Left lobe of liver (tissue), 2 donors: ENCODE results near the gene TTLL4. TPM values are rescaled to one million over a fixed set of nuclear protein-coding genes. Genes with fewer than 3 reads are reported as not detected.

ENCODE experiments used
- ATAC-seq: fragments of 200-7000 bp; cut with Tn5 transposase; one replicate; pipeline ENCODE4 v1.9.1; 2020; ENCODE audit warnings: mild to moderate bottlenecking, moderate library complexity
- DNase-seq: peaks from one replicate; pipeline ENCODE4 v3.0.0-alpha.2; 2020; ENCODE audit warnings: low spot score
- total RNA-seq: library from RNA; stranded (reverse); gene quantifications from one replicate; pipeline ENCODE4 v1.2.1, GENCODE V29; 2021
- donor health status: DM: no; HTN: no; CAD: no; lungs with moderate emphysema.
- donor health status: DM: no; HTN: yes; CAD: no.

Gene TTLL4
- total RNA-seq, 1 donor from 2014 or later = 7.4 TPM

DNA sequence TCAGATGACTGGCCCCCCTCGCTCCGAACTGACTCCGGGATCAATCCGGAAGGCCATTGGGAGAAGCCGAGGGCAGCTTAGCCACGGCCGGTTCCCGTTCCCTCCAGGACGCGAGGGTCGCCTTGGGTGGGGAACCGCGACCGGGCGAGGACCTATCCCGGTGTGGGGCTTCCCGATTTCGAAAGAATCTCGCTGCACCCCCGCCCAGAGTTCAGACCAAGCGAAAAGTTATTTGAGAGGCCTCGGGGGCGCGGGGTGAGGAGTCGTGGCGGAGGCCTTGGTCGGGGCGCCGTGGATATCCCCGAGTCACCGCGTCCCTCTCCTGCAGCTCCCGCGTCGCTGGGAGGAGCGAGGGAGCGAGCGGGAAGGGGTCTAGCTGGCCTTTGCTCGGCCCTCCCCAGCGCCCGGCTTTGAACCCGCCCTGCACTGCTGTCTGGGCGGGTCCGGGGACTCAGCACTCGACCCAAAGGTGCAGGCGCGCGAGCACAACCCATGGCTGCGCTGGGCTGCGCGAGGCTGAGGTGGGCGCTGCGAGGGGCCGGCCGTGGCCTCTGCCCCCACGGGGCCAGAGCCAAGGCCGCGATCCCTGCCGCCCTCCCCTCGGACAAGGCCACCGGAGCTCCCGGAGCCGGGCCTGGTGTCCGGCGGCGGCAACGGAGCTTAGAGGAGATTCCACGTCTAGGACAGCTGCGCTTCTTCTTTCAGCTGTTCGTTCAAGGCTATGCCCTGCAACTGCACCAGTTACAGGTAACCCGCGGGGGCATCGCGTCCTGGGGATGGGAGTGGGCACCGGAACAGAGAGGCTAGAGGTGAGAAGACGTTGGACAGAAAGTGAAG is 71.3 kb downstream of the TTLL4 start, which contains the start of gene CYP27A1:
TSS of gene CYP27A1 (plus strand) at position 457 of the 837 bp plus-strand sequence. CDS start at position 493, 36 bp downstream.
- peak; percentile 93 for ATAC-seq
- DNase-seq = peak; percentile 90

DNA sequence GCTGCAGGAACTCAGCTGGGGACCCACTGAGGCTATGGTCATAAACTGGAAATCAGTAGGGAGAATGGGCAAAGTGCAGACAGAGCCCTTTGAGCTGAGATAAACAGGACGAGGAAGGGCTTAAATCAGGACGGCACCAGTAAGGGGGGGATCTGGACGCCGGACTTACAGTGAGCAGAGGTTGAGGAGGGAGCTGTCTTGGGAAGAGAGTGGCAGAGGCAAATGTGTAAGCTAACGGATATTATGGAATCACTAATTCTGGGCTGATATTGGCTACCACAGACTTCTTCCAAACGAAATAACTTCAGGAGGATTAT is 71.9 kb downstream of the TTLL4 start:
- DNase-seq (no peak), ATAC-seq (peak; percentile 65)

GRCh38 chr2:218783688-218784087 is 73.1 kb downstream of the TTLL4 start:
- DNase-seq = no peak
- no peak for ATAC-seq

DNA sequence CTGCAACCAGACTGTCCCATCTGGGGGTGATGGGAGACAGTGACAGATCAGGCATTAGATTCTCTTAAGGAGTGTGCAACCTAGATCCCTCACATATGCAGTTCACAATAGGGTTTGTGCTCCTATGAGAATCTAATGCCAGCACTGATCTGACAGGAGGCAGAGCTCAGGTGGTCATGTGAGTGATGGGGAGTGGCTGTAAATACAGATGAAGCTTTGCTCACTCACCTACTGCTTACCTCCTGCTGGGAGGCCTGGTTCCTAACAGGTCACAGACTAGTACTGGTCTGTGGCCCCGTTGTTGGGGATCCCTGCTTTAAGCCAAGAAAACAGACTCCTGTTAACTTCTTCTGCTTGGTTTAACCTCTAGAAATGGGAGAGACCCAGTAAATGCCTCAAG is 74.5 kb downstream of the TTLL4 start:
- DNase-seq (no peak), ATAC-seq (no peak)

GRCh38 chr2:218786133-218786532 is 75.5 kb downstream of the TTLL4 start:
- no peak for DNase-seq
- ATAC-seq = no peak

GRCh38 chr2:218788529-218789255 is 78.1 kb downstream of the TTLL4 start:
- ATAC-seq (no peak), DNase-seq (no peak)

DNA sequence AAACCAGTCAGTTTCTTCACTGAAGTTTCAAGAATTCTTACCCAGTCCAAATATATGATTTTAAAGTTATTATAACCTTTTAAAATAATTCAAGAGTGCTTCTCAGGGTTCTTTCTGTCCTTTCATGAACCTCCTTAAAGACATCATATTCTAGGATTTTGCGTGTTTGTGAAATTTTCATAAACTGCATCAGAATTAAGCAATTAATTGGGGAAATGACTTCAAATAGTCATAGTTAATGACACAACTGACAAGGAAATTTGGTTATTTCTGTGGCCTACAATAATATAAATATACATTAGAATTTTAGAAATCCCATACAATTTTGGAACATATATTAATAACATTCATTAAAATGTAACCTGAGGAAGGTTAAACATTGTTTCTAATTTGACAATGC is 81.8 kb downstream of the TTLL4 start:
- ATAC-seq = no peak
- DNase-seq = no peak

GRCh38 chr2:218796691-218797090 is 86.1 kb downstream of the TTLL4 start:
- no peak for ATAC-seq
- no peak for DNase-seq

DNA sequence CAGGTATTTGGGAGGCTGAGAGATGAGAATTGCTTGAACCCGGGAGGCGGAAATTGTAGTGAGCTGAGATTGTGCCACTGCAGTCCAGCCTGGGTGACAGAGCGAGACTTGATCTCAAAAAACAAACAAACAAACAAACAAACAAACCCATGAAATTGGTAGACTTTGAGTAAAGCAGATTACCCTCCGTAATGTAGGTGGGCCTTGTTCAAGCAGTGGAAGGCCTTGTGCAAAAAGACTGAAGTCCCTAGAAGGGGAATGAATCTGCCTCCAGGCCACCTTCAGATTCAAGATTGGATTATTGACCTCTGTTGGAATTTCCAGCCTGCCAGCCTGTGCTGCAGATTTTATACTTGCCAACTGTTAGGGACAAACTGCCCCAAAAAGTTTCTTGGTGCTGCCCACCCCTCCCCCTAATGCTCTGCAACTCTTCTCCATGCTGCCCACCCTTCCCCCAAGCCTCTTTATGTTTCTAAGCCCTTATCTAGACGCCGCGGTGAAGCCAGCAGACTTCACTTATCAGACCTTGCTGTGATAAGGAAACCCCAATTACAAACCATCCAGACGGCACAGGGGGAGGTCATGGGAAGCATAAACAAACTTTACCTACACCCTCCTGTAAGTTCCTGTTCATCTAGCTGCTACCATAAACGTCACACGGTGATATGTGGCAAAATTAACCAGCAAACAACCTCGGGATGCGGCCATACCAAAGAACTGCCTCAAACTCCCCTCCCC is 88.3 kb downstream of the TTLL4 start:
- no peak for DNase-seq
- ATAC-seq = no peak

- peak; percentile 37 for ATAC-seq
These were observed 89.4 kb downstream of the TTLL4 start for GRCh38 chr2:218799990-218800389.

GRCh38 chr2:218802386-218802994 is 91.9 kb downstream of the TTLL4 start:
- no peak for ATAC-seq
- DNase-seq = no peak

More at GRCh38 chr2:218799990-218800389, 89.4 kb downstream of the TTLL4 start:
- DNase-seq = no peak

- ATAC-seq = no peak
- no peak for DNase-seq
These were observed 94.2 kb downstream of the TTLL4 start for GRCh38 chr2:218804817-218805216.

Other genes with a start within 250 kb of the TTLL4 start
- gene USP37, start 142.5 kb upstream of the TTLL4 start, total RNA-seq = 4.8 TPM
- 14.1 TPM for gene CNOT9, start 142.0 kb upstream of the TTLL4 start, total RNA-seq
- 0.43 TPM for gene PLCD4, start 102.9 kb upstream of the TTLL4 start, total RNA-seq
- 9.8 TPM for gene ZNF142, start 51.2 kb upstream of the TTLL4 start, total RNA-seq
- gene BCS1L, start 51.2 kb upstream of the TTLL4 start, total RNA-seq = 38.7 TPM
- 9.0 TPM for gene RNF25, start 38.8 kb upstream of the TTLL4 start, total RNA-seq
- gene STK36, start 38.7 kb upstream of the TTLL4 start, total RNA-seq = 16.0 TPM
- gene CYP27A1, start 71.3 kb downstream of the TTLL4 start, total RNA-seq = 263 TPM
- gene PRKAG3, start 121.0 kb downstream of the TTLL4 start, total RNA-seq = not detected
- 0.28 TPM for gene WNT6, start 149.0 kb downstream of the TTLL4 start, total RNA-seq
- not detected for gene WNT10A, start 170.0 kb downstream of the TTLL4 start, total RNA-seq
- not detected for gene CDK5R2, start 248.8 kb downstream of the TTLL4 start, total RNA-seq